GM18526 (cell line): ENCODE results near the gene FUBP3.

ENCODE experiments used
- POLR2A ChIP-seq: IDR thresholded peaks from 3 replicates; pipeline ENCODE4 v1.6.1; 2011; ENCODE audit not compliant: insufficient read length; ENCODE audit errors: extremely low read depth

FUBP3 gene

GRCh38 chr9:130659699-130660248 lies 80.4 kb downstream of the FUBP3 start:
- no peak for TF ChIP-seq POLR2A

DNA sequence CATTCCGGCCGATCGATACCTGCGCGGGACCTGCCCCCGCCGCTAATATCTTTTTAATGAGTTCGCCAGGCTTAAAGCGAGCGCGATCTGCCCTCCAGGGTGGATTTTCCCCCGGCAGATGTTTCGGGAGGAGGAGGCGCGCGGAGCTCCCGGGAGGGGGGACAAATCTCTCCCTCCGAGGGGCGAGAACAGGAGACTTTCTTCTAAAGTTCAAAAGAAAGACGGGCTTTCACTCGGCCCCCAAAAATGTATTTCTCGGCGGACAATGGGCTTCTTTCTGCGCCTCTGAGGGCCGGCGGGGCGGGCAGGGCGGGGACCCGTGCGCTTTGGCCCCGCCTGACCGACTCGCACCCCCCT lies 80.9 kb downstream of the FUBP3 start:
- no peak for TF ChIP-seq POLR2A

- TF ChIP-seq POLR2A: no peak
These were observed 81.5 kb downstream of the FUBP3 start for GRCh38 chr9:130660683-130661450.

DNA sequence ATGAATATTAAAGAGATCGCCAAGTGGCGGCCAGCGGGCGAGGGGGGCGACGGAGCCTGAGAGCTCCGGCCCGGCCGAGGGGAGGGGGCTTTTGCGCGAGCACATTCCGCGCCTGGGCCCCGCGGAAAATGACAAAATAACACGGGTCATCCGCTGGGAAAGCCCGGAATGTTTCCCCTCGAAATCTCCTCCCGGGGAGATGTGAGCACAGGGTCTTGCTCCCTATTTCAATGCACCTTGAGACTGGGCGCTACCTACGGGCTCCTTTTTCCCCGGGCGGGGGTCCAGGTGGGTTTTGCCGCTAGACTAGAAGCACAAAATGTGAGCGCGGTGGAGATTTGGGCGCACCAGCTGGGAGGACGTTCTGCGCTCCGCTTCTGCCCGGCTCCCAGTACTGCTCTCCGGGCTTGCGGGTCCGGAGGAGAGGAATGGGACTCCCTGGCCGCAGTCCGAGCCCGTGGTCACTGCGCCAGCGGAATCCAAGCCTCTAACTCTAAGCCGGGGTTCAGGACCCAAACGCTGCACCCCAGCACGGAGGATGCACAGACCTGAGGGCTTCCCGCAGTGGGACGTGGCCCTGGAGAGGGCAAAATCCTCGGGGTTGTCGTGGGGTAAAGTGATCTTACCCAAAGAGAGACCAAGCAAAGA lies 82.2 kb downstream of the FUBP3 start:
- TF ChIP-seq POLR2A: no peak

GRCh38 chr9:130662099-130662969 lies 83.0 kb downstream of the FUBP3 start:
- TF ChIP-seq POLR2A: no peak

DNA sequence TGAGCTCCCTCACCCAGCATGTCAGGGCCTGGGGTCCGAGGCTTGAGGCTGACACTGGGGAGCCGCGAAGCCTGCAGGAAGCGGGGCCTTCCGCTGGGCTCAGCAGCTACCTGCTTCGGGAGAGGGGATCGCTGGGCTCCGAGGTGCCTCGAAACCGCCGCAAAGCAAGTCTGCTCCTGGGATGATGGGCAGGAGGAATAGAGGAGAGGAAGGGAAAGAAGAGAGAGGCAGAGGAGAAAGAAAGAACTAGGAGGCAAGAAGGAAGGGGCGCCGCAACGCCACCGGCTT lies 83.5 kb downstream of the FUBP3 start:
- TF ChIP-seq POLR2A: no peak

DNA sequence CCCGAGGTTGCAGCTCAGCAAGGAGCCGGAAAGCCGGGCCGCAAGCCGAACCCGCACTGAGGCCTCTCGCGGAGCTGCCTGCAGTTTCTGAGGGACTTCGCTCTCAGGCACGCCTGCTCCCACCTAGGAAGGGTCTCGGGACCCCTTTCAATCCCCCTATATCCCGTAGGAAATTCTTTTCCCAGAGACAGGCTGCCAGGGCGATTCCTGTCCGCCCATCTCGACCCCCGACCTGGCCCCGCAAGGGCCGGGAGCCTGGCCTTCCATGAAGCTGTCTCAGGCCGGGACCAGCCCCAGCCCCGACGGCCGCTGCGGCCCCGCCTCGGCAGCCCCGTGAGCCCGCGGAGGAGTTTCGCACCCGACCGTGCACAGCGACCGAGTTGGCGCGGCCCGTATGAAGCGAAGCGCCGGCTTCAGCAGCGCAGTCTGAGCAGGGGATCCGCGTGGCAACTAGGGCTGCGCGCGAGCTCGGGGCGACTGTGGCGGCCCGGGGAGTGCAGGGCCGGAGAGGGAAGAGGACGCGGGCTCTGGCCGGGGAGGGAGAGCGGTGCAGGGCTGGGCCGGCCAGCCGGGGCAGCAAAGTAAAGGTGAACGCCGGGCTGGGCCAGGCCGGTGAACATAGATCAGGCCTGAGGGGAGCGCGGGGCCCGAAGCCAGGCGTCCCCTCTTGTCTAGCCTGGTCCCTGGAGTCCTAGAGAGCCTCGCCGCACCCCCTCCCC lies 84.0 kb downstream of the FUBP3 start:
- no peak for TF ChIP-seq POLR2A

- TF ChIP-seq POLR2A: no peak
These were observed 84.5 kb downstream of the FUBP3 start for GRCh38 chr9:130663977-130664250.

DNA sequence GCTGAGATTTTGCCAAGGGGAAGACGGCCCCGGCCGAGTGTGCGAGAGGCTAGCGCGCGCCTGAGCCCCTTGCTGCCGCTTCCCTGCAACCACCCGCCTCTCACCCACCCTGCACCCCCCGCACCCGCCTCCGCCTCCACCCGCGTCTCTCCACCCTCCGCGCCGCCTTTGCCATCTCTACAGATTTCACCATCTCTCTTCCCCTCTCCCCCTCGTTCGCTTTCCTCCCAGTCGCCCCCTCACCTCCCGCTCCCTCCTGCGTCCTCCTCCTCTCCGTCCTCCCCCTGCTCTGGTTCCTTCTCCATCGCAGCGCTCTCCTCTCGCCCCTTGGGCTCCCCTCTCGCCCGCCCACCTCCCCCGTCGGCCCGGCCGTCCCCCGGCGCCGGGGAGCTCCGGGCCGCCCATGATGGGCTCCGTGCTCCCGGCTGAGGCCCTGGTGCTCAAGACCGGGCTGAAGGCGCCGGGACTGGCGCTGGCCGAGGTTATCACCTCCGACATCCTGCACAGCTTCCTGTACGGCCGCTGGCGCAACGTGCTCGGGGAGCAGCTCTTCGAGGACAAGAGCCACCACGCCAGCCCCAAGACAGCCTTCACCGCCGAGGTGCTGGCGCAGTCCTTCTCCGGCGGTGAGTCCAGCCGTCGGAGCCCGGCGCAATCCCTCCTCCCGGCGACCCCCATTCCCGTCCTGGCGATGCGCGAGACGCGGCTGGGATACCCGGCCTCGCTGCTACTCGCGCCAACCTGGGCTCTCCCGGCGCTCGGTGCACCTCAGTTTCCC lies 85.1 kb downstream of the FUBP3 start, which contains the start of gene PRDM12:
PRDM12 (plus strand) TSS at position 344 of the 778 bp plus-strand sequence; CDS start at position 404, 60 bp downstream.
- no peak for TF ChIP-seq POLR2A

GRCh38 chr9:130665029-130665430 lies 85.7 kb downstream of the FUBP3 start:
- TF ChIP-seq POLR2A: no peak

DNA sequence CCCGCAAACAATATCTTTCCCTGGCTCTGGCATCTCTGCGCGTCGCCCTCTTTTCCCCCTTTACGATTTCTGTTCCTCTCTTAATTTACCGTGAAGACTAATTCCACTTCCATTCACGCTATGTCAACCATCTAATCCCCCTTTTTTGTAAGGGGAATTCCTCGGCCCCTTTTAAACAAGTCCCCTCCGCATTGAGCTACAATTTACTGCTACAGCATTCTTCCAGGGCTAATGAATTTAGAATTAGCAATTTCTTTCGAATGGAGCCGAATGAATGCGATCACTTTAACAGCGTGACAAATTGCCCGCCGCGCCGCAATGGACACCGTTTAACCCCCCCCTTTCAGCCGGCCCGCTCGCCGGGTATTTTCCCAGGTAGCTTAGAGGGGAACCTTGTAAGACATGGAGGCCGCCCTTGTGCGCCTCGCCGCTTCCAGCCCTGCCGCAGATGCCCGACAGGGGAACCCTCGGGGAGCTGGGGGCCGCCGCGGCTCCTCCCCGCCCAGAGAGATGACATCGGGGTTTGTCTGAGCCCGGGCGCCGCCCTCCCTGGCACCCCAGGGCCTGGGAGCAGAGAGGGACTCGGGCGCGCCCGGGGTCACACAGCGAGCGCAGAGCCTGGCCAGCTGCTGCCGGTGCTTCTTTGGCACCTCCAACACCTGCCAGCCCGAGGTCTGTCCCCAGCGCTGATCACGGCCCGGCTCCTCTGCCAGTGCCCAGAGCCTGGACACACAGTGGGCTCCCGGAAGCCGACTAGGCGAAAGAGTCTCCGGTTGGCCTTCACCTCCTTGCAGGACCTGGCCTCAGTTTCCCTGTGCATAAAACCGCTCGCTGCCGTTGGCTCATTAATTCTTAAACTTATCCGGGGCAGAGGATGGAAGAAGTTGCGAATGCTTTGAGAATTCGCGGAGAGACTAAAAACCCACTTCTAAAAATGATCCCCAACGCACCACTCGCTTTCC lies 86.3 kb downstream of the FUBP3 start:
- no peak for TF ChIP-seq POLR2A

- TF ChIP-seq POLR2A: no peak
These were observed 87.2 kb downstream of the FUBP3 start for GRCh38 chr9:130666393-130667119.

DNA sequence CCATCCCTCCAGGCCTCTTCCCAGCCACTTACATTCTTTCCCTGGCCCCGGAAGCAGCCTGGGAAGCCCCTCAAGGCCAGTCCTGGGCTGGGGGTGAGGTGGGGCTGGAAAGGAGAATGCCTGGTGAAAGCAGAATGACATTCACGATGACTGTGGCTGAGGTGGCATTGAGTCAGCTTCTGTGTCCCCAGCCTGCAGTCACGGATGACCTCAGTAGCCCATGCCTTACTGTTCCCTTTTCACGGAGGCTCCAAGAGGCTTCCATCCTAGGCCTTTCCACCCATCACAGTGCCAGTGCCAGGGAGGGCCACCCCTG lies 87.7 kb downstream of the FUBP3 start:
- TF ChIP-seq POLR2A: no peak

DNA sequence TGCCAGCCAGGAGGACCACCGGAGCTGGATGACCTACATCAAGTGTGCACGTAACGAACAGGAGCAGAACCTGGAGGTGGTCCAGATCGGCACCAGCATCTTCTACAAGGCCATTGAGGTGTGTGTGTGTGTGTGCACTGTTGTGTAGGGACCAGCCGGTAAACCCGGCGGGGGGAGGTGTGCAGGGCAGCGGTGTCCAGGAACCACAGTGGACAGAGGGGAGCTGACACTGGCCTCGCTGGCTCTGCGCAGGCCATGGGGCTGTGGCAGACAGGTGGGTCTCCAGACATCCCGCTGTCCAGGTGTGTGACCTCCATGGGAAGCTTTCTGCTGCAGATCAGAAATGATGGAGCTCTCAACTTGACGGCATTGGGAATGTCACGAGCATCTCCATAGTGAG lies 88.8 kb downstream of the FUBP3 start:
- no peak for TF ChIP-seq POLR2A
